OCI-LY1 (cell line): ENCODE results near the gene TACO1.

ENCODE experiments used
- H2AFZ ChIP-seq: fragments of 200-600 bp; sonication (generic), shearing (Covaris generic); 2 replicates; pipeline ENCODE4 v1.6.0; 2014; ENCODE audit warnings: antibody characterized with exemption, mild to moderate bottlenecking, low read length
- H3F3A ChIP-seq: fragments of 200-600 bp; sonication (generic), shearing (Covaris generic); 2 replicates; pipeline ENCODE4 v1.6.0; 2014; ENCODE audit warnings: mild to moderate bottlenecking, antibody characterized with exemption, low read length, moderate library complexity; ENCODE audit not compliant: insufficient read depth
- H3K27ac ChIP-seq: fragments of 200-600 bp; sonication (generic); 2 replicates; pipeline ENCODE4 v1.5.1; 2014; ENCODE audit warnings: low read length, mixed run types, mild to moderate bottlenecking, low read depth; ENCODE audit not compliant: poor library complexity, severe bottlenecking
- H3K27me3 ChIP-seq: fragments of 200-600 bp; sonication (generic); 2 replicates; pipeline ENCODE4 v1.6.0; 2014; ENCODE audit warnings: antibody characterized with exemption, mild to moderate bottlenecking, low read length, moderate library complexity; ENCODE audit not compliant: insufficient read depth
- H3K36me3 ChIP-seq: fragments of 200-600 bp; sonication (generic); 2 replicates; pipeline ENCODE4 v1.6.1; 2014; ENCODE audit warnings: mild to moderate bottlenecking, antibody characterized with exemption, low read length, moderate library complexity, mixed read lengths; ENCODE audit not compliant: insufficient read depth
- H3K4me1 ChIP-seq: fragments of 200-600 bp; sonication (generic); 2 replicates; pipeline ENCODE4 v1.5.1; 2014; ENCODE audit warnings: mild to moderate bottlenecking, low read length, moderate library complexity; ENCODE audit not compliant: insufficient read depth, severe bottlenecking
- H3K4me2 ChIP-seq: fragments of 200-600 bp; sonication (generic), shearing (Covaris generic); 2 replicates; pipeline ENCODE4 v1.6.1; 2014; ENCODE audit warnings: low read length
- H3K4me3 ChIP-seq: fragments of 200-600 bp; sonication (generic); 2 replicates; pipeline ENCODE4 v1.5.1; 2014; ENCODE audit warnings: low read length, low read depth, mild to moderate bottlenecking, mixed read lengths; ENCODE audit not compliant: poor library complexity, severe bottlenecking
- H3K79me2 ChIP-seq: fragments of 200-600 bp; shearing (Covaris generic); 2 replicates; pipeline ENCODE4 v1.6.1; 2016; ENCODE audit warnings: mixed run types, low read length, mixed read lengths; ENCODE audit not compliant: insufficient read depth
- H3K9ac ChIP-seq: fragments of 200-600 bp; sonication (generic), shearing (Covaris generic); 2 replicates; pipeline ENCODE4 v1.6.1; 2014; ENCODE audit warnings: mild to moderate bottlenecking, low read length, mixed read lengths
- H3K9me2 ChIP-seq: fragments of 200-600 bp; sonication (generic), shearing (Covaris generic); 2 replicates; pipeline ENCODE4 v1.6.1; 2014; ENCODE audit warnings: low read depth, mild to moderate bottlenecking, low read length, mixed read lengths
- H3K9me3 ChIP-seq: fragments of 200-600 bp; shearing (Covaris generic); 2 replicates; pipeline ENCODE4 v1.6.1; 2014; ENCODE audit warnings: low read length, mixed read lengths
- H4K20me1 ChIP-seq: fragments of 200-600 bp; sonication (generic), shearing (Covaris generic); 2 replicates; pipeline ENCODE4 v1.6.0; 2016; ENCODE audit warnings: mild to moderate bottlenecking, low read length; ENCODE audit not compliant: insufficient read depth
- EZH2 ChIP-seq: fragments of 200-600 bp; sonication (generic), shearing (Covaris generic); IDR thresholded peaks from 2 replicates; pipeline ENCODE4 v1.8.0; 2017; ENCODE audit warnings: borderline replicate concordance, mixed run types, mild to moderate bottlenecking, antibody characterized with exemption, low read length, moderate library complexity, mixed read lengths
- TF ChIP-seq, protein P1 (sequence below): fragments of 200-600 bp; sonication (generic), shearing (Covaris generic); IDR thresholded peaks from 2 replicates; pipeline ENCODE4 v1.5.1; 2017; ENCODE audit warnings: mild to moderate bottlenecking, antibody characterized with exemption, low read length, moderate library complexity, mixed read lengths

Gene TACO1

GRCh38 chr17:63640038-63640437 is 39.3 kb downstream of the TACO1 start:
- no peak for TF ChIP-seq EZH2
- TF ChIP-seq, protein P1, sequence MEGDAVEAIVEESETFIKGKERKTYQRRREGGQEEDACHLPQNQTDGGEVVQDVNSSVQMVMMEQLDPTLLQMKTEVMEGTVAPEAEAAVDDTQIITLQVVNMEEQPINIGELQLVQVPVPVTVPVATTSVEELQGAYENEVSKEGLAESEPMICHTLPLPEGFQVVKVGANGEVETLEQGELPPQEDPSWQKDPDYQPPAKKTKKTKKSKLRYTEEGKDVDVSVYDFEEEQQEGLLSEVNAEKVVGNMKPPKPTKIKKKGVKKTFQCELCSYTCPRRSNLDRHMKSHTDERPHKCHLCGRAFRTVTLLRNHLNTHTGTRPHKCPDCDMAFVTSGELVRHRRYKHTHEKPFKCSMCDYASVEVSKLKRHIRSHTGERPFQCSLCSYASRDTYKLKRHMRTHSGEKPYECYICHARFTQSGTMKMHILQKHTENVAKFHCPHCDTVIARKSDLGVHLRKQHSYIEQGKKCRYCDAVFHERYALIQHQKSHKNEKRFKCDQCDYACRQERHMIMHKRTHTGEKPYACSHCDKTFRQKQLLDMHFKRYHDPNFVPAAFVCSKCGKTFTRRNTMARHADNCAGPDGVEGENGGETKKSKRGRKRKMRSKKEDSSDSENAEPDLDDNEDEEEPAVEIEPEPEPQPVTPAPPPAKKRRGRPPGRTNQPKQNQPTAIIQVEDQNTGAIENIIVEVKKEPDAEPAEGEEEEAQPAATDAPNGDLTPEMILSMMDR: no peak
- H2AFZ ChIP-seq: no peak overlapping the region
- H3K36me3 ChIP-seq: peaks cover 10% of the 10 kb centered on the region; the same call in 1 of the 2 replicates

DNA sequence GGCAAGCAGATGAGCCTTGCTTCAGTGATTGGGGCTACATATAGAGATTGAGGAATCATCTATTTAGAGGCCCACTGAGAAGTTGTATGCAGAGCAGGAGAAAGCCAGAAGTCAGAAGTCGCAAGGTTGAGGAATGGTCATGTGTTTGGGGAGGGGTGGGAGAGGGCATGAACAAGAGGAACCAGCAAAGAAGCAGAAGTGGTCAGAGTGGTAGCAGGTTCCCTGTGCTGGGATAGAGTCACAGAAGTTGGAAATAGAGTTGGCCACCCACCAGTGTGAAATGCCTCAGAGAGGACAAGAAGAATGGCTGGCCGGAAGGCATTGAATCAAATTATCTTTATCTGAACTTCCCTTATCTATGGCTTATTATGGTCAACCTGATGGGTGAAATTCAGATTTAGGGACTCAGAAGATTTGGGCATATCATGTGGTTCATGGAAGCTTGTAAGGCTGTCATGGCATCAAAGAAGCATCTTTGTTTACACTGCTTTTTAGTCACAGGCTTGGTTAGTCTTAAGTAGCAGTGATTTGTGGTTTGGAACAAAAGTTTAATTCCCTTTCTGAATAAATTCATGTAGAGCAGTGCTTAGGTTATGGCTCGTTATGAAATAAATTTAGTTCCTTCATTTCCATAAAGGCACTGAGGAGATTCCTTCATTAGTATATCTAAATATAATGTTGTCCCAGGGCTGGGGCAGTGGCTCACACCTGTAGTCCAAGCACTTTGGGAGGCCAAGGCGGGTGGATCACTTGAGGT is 41.2 kb downstream of the TACO1 start:
- Histone ChIP-seq H3K9ac (no peak overlapping the region), H3K36me3 (peaks cover under 1% of the 10 kb centered on the region; the same call in 1 of the 2 replicates), H3F3A (no peaks in the 10 kb centered on the region), H3K4me3 (no peak overlapping the region), H3K9me2 (no peaks in the 10 kb centered on the region), H3K79me2 (no peaks in the 10 kb centered on the region), H2AFZ (no peak overlapping the region), H3K4me2 (no peak overlapping the region), H3K27me3 (no peaks in the 10 kb centered on the region), H4K20me1 (no peaks in the 10 kb centered on the region), H3K9me3 (no peaks in the 10 kb centered on the region), H3K4me1 (peaks cover 11% of the 10 kb centered on the region), H3K27ac (no peak overlapping the region)
- TF ChIP-seq EZH2: no peak
- TF ChIP-seq, protein P1: no peak

More at GRCh38 chr17:63640038-63640437, 39.3 kb downstream of the TACO1 start:
- no peaks in the 10 kb centered on the region for H3K79me2 ChIP-seq
- no peak overlapping the region for H3K4me3 ChIP-seq
- no peaks in the 10 kb centered on the region for H3F3A ChIP-seq
- H3K27ac ChIP-seq: no peak overlapping the region
- no peak overlapping the region for H3K4me2 ChIP-seq
- H3K4me1 ChIP-seq: no peaks in the 10 kb centered on the region
- no peaks in the 10 kb centered on the region for H4K20me1 ChIP-seq
- no peaks in the 10 kb centered on the region for H3K9me2 ChIP-seq
- no peaks in the 10 kb centered on the region for H3K9me3 ChIP-seq
- no peak overlapping the region for H3K9ac ChIP-seq
- no peaks in the 10 kb centered on the region for H3K27me3 ChIP-seq

GRCh38 chr17:63644846-63645245 is 44.2 kb downstream of the TACO1 start:
- H3K4me2 ChIP-seq: no peak overlapping the region
- peaks cover 6% of the 10 kb centered on the region; the same call in 1 of the 2 replicates for H3K36me3 ChIP-seq
- H3K9ac ChIP-seq: no peak overlapping the region

More at GRCh38 chr17:63644846-63645245, 44.2 kb downstream of the TACO1 start:
- H3K27me3 ChIP-seq: no peaks in the 10 kb centered on the region
- H3K4me1 ChIP-seq: peaks cover 12% of the 10 kb centered on the region
- no peaks in the 10 kb centered on the region for H3K9me3 ChIP-seq
- no peak overlapping the region for H2AFZ ChIP-seq
- TF ChIP-seq EZH2: no peak
- TF ChIP-seq, protein P1: no peak
- H3F3A ChIP-seq: no peaks in the 10 kb centered on the region
- H3K79me2 ChIP-seq: no peaks in the 10 kb centered on the region
- no peak overlapping the region for H3K4me3 ChIP-seq
- H4K20me1 ChIP-seq: no peaks in the 10 kb centered on the region
- H3K27ac ChIP-seq: no peak overlapping the region
- no peaks in the 10 kb centered on the region for H3K9me2 ChIP-seq
